Heart right ventricle (tissue), 16 donors: Measurements from ENCODE around the gene NT5DC3. TPM values are rescaled to one million over a fixed set of nuclear protein-coding genes. Genes with fewer than 3 reads are reported as not detected.

ENCODE experiments used
- ATAC-seq, 8 donors: fragments of 200-7000 bp; cut with Tn5 transposase; one replicate each; pipeline ENCODE4 v1.9.1; 2020; ENCODE audit warnings: mild to moderate bottlenecking in 8 of 8, moderate library complexity in 8 of 8, moderate number of reproducible peaks in 1 of 8
- DNase-seq, 2 donors: peaks; one replicate each; pipeline ENCODE4 v3.0.0-alpha.2; 2020
- H3K27ac ChIP-seq, 10 donors: fragments of 200-600 bp; sonication (generic) in 2 of 10; one replicate each; pipeline versions ENCODE4 v1.5.0 to v1.8.0; 2020 to 2022; ENCODE audit warnings: mild to moderate bottlenecking in 3 of 10
- H3K27me3 ChIP-seq, 7 donors: fragments of 200-600 bp; one replicate each; pipeline ENCODE4 v1.8.0; 2021 to 2022; ENCODE audit warnings: mild to moderate bottlenecking in 2 of 7
- H3K36me3 ChIP-seq, 9 donors: fragments of 200-600 bp; sonication (generic) in 1 of 9; one replicate each; pipeline versions ENCODE4 v1.5.0 to v1.8.0; 2020 to 2022; ENCODE audit warnings: mild to moderate bottlenecking in 2 of 9
- H3K4me1 ChIP-seq, 9 donors: fragments of 200-600 bp; sonication (generic) in 1 of 9; one replicate each; pipeline versions ENCODE4 v1.5.0 to v1.8.0; 2020 to 2022; ENCODE audit warnings: mild to moderate bottlenecking in 4 of 9
- H3K4me3 ChIP-seq, 10 donors: fragments of 200-600 bp; sonication (generic) in 2 of 10; one replicate each; pipeline versions ENCODE4 v1.5.0 to v1.8.0; 2020 to 2022; ENCODE audit warnings: mild to moderate bottlenecking in 7 of 10, moderate library complexity in 2 of 10
- H3K9me3 ChIP-seq, 11 donors: fragments of 200-600 bp in 10 of 11; sonication (generic) in 2 of 11; one replicate each; pipeline versions ENCODE4 v1.5.0 to v1.8.0; 2013 to 2022; ENCODE audit warnings: mild to moderate bottlenecking in 2 of 11, control low read depth in 1 of 11, moderate library complexity in 1 of 11
- CTCF ChIP-seq, 9 donors: fragments of 200-600 bp; sonication (generic) in 2 of 9; IDR thresholded peaks; one replicate each; pipeline versions ENCODE4 v1.5.0 to v1.8.0; 2021 to 2022; ENCODE audit warnings: antibody characterized with exemption in 9 of 9, mild to moderate bottlenecking in 5 of 9, moderate library complexity in 1 of 9
- WGBS, 2 donors: extraction: QIAGEN DNeasy Blood & Tissue Kit; methylation state at CpG; one replicate each; pipeline ENCODE4 v1.1.7; 2013; ENCODE audit warnings: inconsistent platforms in 1 of 2; 5-methylcytosine and 5-hydroxymethylcytosine counted together
- intact Hi-C, 10 donors: fragments of 100-400 bp; cut with DNase I; formaldehyde crosslinking; loops; one replicate each; pipeline versions ENCODE4 v1.11.1 to v1.14.2; 2022
- long read RNA-seq, 3 donors: library from polyadenylated mRNA; unstranded; transcript quantifications; one replicate each; pipeline ENCODE4 v2.0.0, GENCODE V29; 2020 to 2021
- polyA plus RNA-seq, 2 donors: library from polyadenylated mRNA; stranded (reverse); fragments of 200-250 nt; gene quantifications; one replicate each; pipeline ENCODE4 v1.2.3, GENCODE V29; 2013
- total RNA-seq, 10 donors: library from RNA; stranded (reverse); fragmentation: NEBNext Ultra II Directional in 3 of 10; extraction: Animal tissue kit (Norgen Biotek cat#: 25700) in 3 of 10; gene quantifications; one replicate each; pipeline versions ENCODE4 v1.2.1 to v1.2.4, GENCODE V29; 2021 to 2023
- donor health status: Arrhythmogenic right ventricular cardiomyopathy.
- donor health status: ischemic (EF 13 %, LVEDD 7.1; RV severe dilation, severe dysfunction).
- donor health status: healthy with polysubstance abuse.
- donor health status: DM: no; HTN: yes; CAD: no.
- donor health status: DM: no; HTN: no; CAD: no.
- donor health status: ischemic (EF 25% LVEDD 6.9; RV normal size, moderate dysfunction).
- donor health status: ischemic (EF 25% LVEDD 5.7; RV mildly dilated, moderate dysfunction).
- donor health status: healthy.
- donor health status: DM: yes; HTN: yes; CAD: no.
- donor health status: Ischemic cardiomyopathy.
- donor health status: ischemic (EF 35%, LVEDD 5.7; RV mildly dilated, moderate dysfunction).
- donor health status: nonischemic (EF 11% LVEDD 7.7; RV severe dilation, severe dysfunction).
- donor health status: DM: yes; HTN: yes; CAD: no.
- donor health status: PGD.
- donor health status: ischemic (EF 29% LVEDD 5.4; RV normal size, mild dysfunction).
- donor health status: nonischemic (EF 23%, LVEDD 6.1; RV moderate dilation, normal function).

The NT5DC3 gene
- total RNA-seq (1 to 10 TPM; 2.5 to 4.9 (median 3.8) TPM), polyA plus RNA-seq (1 to 10 TPM; 1.0 to 2.3 TPM)
- long read RNA-seq, donor 1, partial matches to known transcripts = 0 of 3 reads
- long read RNA-seq, donor 1, other reads (novel, unspliced or antisense) = 3 of 3 reads
- long read RNA-seq, donor 2, partial matches to known transcripts = 0 of 1 reads
- long read RNA-seq, donor 2, other reads (novel, unspliced or antisense) = 1 of 1 reads
- long read RNA-seq, donor 3, partial matches to known transcripts = 0 of 12 reads
- long read RNA-seq, donor 3, other reads (novel, unspliced or antisense) = 12 of 12 reads

DNA sequence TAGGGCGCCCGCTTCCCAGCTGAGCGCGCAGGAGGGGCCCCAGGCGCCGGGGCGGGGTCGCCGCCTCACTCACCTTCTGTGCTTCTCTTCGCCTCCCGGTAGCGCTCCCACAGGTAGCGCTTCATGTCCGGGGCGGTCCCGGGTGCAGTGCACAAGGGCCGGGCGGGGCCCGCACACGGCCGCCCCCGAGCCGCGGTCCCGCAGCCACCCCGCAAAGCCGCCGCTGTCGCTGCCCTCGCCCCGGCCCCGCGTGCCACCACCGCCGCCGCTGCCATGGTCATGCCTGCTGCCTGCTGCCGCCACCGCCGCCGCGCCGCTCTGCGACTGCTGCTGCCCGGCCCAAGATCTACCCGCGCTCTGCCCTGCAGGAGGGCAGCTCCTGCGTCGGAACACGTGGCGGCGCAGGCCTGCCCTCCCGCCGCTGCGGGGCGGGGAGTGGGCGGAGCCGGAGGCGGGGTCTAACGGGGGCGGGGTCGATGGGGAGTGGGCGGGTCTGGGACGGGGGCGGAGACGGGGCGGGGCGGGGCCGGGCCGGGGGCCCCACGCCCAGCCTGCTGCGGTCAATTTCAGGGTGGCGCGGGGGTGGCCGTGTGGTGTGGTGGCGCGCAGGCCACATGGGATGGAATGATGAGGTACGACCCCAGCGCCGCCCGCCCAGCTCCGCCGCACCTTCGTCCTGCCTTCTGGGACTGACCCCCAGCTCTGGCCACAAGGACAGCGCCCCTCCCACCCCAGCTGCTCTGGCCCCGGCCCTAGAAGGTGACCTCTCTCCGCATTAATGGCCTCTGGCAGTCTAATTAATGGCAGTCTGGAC lies at the start of gene NT5DC3:
NT5DC3 (minus strand) TSS at position 359 of the 814 bp plus-strand sequence; CDS start at position 281, 78 bp downstream.
- H3K4me3 ChIP-seq = peak within 1 kb of the TSS; percentile 60 to 94 (median 72)
- H3K36me3 ChIP-seq = no peaks in the 10 kb centered on the region
- DNase-seq = peak; percentile 68 to 88
- peak within 1 kb of the TSS; percentile 82 to 94 (median 88) for H3K27ac ChIP-seq
- peak in 3 of 9 donors; percentile 3 to 16 (median 4) for TF ChIP-seq CTCF (IDR thresholded peaks at IDR 0.05)
- H3K27me3 ChIP-seq = no peaks in the 10 kb centered on the region
- intact Hi-C loops = loop anchor here in 1 of 10 donors (5.0 kb wide), 1 partner anchor 159 kb away; no protein-coding TSS in a partner anchor
- peaks cover 0 to 25% (median 8%) of the 10 kb centered on the region in 9 donors for H3K4me1 ChIP-seq
- 0 to 1% methylated on average over 67 to 86 of the region's 86 CpGs for WGBS, 2 donors
- peak; percentile 94 to 98 (median 96) for ATAC-seq
- no peaks in the 10 kb centered on the region for H3K9me3 ChIP-seq

DNA sequence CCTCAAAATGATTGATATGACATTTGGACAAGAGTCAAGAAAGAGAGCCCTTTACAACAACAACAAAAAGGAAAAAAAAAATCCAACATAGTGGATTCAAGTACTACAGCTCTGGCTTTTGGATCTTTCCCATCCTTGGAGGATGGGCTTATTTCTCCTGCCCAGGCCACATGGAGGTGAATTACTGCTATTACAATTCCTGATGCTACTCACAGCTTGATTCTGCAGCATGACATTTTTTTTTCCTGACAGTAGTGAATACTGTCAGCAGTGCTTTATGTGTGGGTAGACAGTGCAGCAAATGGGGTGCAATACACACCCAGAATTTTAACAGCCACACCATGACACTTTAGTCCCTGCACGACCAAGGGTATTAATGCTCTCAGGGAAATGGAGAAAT lies 46.7 kb upstream of the NT5DC3 start:
- Histone ChIP-seq H3K27ac (no peak overlapping the region), H3K9me3 (no peaks in the 10 kb centered on the region), H3K36me3 (no peaks in the 10 kb centered on the region), H3K4me3 (no peak overlapping the region), H3K4me1 (no peaks in the 10 kb centered on the region), H3K27me3 (no peaks in the 10 kb centered on the region)
- TF ChIP-seq CTCF (IDR thresholded peaks at IDR 0.05) = no peak
- WGBS, 2 donors = 83 to 84% methylated on average over 1 of the region's 1 CpG
- no peak for DNase-seq
- ATAC-seq = no peak
- intact Hi-C loops = loop anchor here in 2 of 10 donors (10.0 kb wide), 1 partner anchor 217 kb away; no protein-coding TSS in a partner anchor

- H3K4me3 ChIP-seq = no peak overlapping the region
- no peak for DNase-seq
- intact Hi-C loops = loop anchor here in 2 of 10 donors (10.0 kb wide), 1 partner anchor 219 kb away; no protein-coding TSS in a partner anchor
- no peaks in the 10 kb centered on the region for H3K9me3 ChIP-seq
- WGBS, 2 donors = 61 to 85% methylated on average over 4 of the region's 4 CpGs
- H3K27ac ChIP-seq = no peak overlapping the region
- ATAC-seq = no peak
- no peaks in the 10 kb centered on the region for H3K27me3 ChIP-seq
- no peaks in the 10 kb centered on the region for H3K36me3 ChIP-seq
- no peak for TF ChIP-seq CTCF (IDR thresholded peaks at IDR 0.05)
- H3K4me1 ChIP-seq = no peaks in the 10 kb centered on the region
Observed at GRCh38 chr12:103886195-103886797, 45.3 kb upstream of the NT5DC3 start.

DNA sequence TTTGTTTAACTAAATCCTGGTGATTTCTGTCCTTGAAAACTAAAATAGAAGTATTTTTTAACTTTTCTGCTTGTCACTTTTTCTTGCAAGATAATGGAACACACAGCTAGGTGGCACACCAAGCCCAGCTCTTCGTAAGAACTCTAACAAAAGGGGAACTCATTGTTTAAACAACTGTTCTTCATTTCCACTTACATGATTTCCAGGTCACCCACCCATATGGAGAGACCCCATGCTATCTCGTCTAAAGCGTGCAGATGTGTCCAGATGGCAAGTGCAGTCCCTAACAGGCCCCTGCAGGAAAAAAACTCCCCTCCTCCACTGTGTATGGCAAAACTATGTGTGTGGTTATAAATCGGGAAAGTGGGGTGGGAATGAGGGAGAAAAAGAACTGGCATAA lies 43.3 kb upstream of the NT5DC3 start:
- no peak overlapping the region for H3K4me3 ChIP-seq
- 33 to 38% methylated on average over 4 of the region's 4 CpGs for WGBS, 2 donors
- H3K36me3 ChIP-seq = no peaks in the 10 kb centered on the region
- H3K27me3 ChIP-seq = no peaks in the 10 kb centered on the region
- intact Hi-C loops = loop anchor here in 4 of 10 donors (5.0 to 10.0 kb wide), 2 partner anchors 220 to 223 kb away; no protein-coding TSS in a partner anchor
- H3K27ac ChIP-seq = no peak overlapping the region
- DNase-seq (no peak), ATAC-seq (peak in 2 of 8 donors; percentile 37 to 38)
- peak in 7 of 9 donors; percentile 27 to 59 (median 46) for TF ChIP-seq CTCF (IDR thresholded peaks at IDR 0.05)
- no peaks in the 10 kb centered on the region for H3K9me3 ChIP-seq
- no peaks in the 10 kb centered on the region for H3K4me1 ChIP-seq
